ENCODE results near the gene RGS7BP.

Gene RGS7BP

DNA sequence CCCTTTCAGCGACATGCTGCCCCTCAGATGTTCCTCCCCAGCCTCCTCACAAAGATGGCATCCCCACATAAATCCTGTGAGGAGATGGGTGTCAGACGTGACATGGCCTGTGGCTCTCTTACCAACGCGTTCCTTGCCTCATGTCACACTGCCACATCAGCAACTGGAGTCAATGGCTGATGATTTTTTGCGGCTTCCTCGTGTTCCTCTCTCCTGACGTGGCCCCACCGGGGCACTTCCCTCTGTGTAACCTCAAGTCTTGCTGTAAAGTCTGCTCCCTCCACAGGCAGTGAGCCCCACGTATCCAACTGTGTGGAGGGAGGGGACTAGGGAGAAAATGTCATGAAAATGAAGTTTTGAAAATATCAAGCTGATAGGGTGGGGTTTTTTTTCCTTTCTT is 131.3 kb downstream of the RGS7BP start:
- no peak for DNase-seq

DNA sequence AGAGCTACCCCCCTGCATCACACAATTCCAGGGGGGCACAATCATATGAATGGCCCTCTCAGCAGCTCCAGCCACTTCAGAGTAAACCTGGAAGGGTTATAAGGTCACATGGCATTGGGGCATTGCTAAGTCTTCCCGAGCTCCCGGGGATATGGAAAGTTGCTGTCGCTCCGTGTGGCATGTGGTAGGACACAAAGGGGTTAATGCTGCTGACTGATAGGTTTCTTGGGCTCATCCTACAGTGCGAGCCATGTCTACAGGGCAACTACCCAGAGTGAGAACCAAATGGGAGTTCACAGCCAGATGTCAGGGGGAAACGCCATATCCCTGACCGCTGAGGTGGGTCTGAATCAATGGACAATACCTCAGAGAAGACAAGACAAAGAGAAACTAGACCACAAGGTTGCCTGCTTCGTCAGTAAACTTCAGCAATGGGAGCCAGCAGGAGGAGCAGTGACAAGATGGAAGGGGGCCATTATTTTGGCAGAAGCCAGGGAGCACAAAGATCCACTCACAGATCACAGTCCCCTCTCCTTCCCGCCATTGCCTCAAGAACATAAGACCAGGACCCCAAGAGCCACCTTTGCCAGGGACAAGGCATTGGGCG is 132.1 kb downstream of the RGS7BP start:
- no peak for DNase-seq

DNA sequence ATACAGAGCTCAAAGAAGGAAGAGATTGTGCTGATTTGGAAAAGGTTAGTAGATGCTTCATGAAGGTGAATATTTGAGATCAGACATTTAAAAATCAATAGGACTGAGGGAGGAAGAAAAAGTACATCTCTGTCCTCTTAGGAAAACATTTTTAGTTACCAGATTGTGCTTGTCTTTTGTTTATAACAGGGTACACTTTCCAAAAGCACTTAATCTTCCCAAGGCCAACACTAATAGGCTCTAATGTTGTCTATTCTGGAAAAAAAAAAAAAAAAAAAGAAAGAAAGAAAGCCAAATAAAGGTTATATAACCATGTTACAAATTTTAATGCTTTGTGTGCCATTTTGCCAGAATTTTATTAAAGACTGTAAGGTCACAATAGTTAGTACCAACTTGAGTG is 139.0 kb downstream of the RGS7BP start:
- DNase-seq, result no peak

DNA sequence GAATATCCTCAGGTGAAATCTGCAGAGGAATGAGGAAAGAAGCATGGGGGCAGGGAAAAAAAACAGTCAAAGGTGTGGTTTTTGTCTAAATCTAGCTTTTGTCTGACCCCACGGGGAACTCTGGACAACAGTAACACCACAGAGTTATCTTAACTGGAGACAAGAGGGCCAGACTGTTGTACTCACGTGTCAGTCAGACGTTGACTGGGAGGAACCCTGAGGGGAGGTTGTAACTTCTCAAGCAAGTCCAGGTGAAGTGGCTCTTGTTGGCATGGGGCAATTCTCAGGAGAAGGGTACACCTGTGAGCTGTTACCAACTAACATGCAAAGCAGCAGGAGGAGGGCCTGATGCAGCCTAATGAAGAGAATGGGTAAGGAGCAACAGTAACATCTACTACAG is 140.4 kb downstream of the RGS7BP start:
- DNase-seq, result no peak

DNA sequence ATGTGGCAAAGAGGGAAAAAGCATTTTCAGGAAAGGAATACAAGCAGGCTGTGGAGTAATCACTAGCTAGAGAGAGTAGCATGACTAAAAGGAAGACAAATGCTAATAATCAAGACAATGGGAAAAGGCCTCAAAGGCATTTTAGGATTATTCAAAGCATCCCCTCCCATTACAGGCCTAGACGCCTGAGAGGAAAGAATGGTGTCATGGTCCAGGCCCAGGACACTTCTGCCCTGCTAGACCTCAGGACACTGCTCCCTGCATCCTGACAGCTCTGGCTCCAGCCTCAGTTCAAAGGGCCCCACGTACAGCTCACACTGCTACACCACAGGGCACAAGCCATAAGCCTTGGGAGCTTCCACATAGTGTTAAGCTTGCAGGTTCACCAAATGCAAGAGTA is 143.7 kb downstream of the RGS7BP start:
- DNase-seq, result no peak

DNA sequence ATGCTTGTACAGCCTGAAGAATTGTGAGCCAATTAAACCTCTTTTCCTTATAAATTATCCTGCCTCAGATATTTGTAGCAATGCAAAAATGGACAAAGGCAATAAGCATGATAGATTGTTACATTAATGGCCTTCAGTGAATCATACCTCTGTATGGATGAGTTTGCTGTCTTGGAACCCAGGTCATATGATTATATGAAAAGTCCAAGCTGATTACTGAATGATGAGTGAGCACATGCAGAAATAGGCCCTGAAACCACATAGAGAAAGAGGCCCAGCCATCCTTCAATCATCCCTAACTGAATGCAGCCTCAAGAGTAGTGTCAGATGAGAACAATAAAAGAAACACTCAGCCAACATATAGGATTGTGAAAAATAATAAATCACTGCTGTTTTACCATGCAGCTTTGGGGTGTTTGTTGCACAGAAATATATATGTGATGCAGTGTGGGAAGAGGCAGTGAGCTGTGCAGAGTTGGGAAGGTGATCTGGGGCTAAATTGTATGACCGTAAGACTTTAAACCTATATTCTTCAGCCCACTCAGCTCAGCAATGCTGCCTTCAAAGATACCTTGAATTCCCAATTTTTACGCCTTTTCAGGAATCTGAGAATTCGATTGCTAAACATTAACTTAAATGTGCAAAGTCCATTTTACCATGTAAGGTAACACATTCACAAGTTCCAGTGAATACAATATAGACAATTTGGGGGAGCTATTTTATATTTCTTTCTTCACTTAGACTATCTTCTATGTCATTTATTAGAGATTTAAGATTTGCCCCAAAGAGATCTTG is 148.1 kb downstream of the RGS7BP start:
- DNase-seq, result no peak

GRCh38 chr5:64654561-64654938 is 148.7 kb downstream of the RGS7BP start:
- no peak for DNase-seq

DNA sequence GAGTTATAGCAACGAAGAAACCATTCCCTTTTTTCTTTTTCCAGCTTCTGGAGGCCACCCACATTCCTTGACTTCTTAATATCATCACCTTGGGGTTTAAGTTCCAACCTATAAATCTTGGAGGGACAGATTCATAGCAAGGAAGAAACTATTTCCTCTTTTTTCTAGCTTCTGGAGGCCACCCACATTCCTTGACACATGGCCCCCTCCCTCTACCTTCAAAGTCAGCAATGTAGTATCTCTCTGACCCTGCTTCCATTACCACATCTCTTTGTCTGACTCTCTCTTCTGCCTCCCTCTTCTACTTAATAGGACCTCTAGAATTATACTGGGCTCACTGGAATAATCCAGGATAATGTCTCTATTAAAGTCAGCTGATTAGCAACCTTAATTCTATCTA is 149.8 kb downstream of the RGS7BP start:
- no peak for DNase-seq

- DNase-seq, result no peak
These were observed 153.5 kb downstream of the RGS7BP start for GRCh38 chr5:64659289-64659688.
